ENCODE results near the gene ARSD.

- no peak for TF ChIP-seq REST (IDR thresholded peaks at IDR 0.05; ENCODE audit: borderline replicate concordance in 1 of 2, low read depth in 1 of 2, low read length in 2 of 2)
- no peak for TF ChIP-seq ZNF496 (CRISPR knock-in tag; IDR thresholded peaks at IDR 0.05; ENCODE audit: insufficient replicate concordance)
- no peak for TF ChIP-seq ZNF777 (CRISPR knock-in tag; IDR thresholded peaks at IDR 0.05)
- TF ChIP-seq EZH2 (conservative IDR thresholded peaks at IDR 0.05; ENCODE audit: low read depth, low read length): no peak
- no peak for TF ChIP-seq HOMEZ (CRISPR knock-in tag; IDR thresholded peaks at IDR 0.05; ENCODE audit: low read depth)
- TF ChIP-seq BHLHE40 (IDR thresholded peaks at IDR 0.05; ENCODE audit: low read length): no peak
- no peak for TF ChIP-seq CTCF (CRISPR knock-in tag; IDR thresholded peaks at IDR 0.05)
- no peak for TF ChIP-seq ZNF383 (CRISPR knock-in tag; IDR thresholded peaks at IDR 0.05; ENCODE audit: borderline replicate concordance)
- no peak for TF ChIP-seq CREB3 (CRISPR knock-in tag; IDR thresholded peaks at IDR 0.05)
- no peak for TF ChIP-seq MAZ (IDR thresholded peaks at IDR 0.05; ENCODE audit: borderline replicate concordance, low read depth, low read length)
- TF ChIP-seq MAZ (CRISPR knock-in tag; IDR thresholded peaks at IDR 0.05; ENCODE audit: low read depth): no peak
- TF ChIP-seq ASH2L (IDR thresholded peaks at IDR 0.05; ENCODE audit: insufficient read length, low read depth, low read length): no peak
- no peak for TF ChIP-seq USF2 (IDR thresholded peaks at IDR 0.05; ENCODE audit: low read depth, low read length)
- TF ChIP-seq USF2 (CRISPR knock-in tag; IDR thresholded peaks at IDR 0.05; ENCODE audit: borderline replicate concordance): no peak
- no peak for TF ChIP-seq ATRX (CRISPR knock-in tag; IDR thresholded peaks at IDR 0.05; ENCODE audit: borderline replicate concordance)
Measured at GRCh38 chrX:2921193-2921592, 7.9 kb downstream of the ARSD start.
